HepG2 (cell line): Measurements from ENCODE around the gene SF1. TPM values are rescaled to one million over a fixed set of nuclear protein-coding genes. Genes with fewer than 3 reads are reported as not detected.
A peak's percentile ranks its signal among the peaks of the same experiment; 100 is the strongest.

Source experiments
- ATAC-seq: fragments of 200-7000 bp; cut with Tn5 transposase; 3 replicates; pipeline ENCODE4 v1.9.1; 2020; ENCODE audit warnings: mild to moderate bottlenecking, moderate library complexity
- BruUV-seq: library from RNA; stranded (reverse); fragments of 400-500 nt; replicated peaks from 2 replicates; lab custom pipeline; 2021; lab: Mats Ljungman, UMichigan
- CTCF ChIA-PET: fragments of 300-600 bp; formaldehyde crosslinking; extraction: SDS; loops from one replicate; lab custom pipeline; 2021; ENCODE audit warnings: low total read pairs, inconsistent platforms, low intra/inter-chr PET ratio; lab: Yijun Ruan, JAX
- POLR2A ChIA-PET: fragments of 350-600 bp; sonication (Branson Sonifier 250); formaldehyde crosslinking; loops from one replicate; lab custom pipeline; 2020; ENCODE audit warnings: antibody characterized with exemption, inconsistent platforms; lab: Yijun Ruan, JAX
- DNase-seq: peaks from one replicate; pipeline ENCODE4 v3.0.0-alpha.2; 2015; ENCODE audit warnings: low spot score
- FAIRE-seq: peaks from 3 replicates; lab custom pipeline; 2011; peaks lifted over from hg19 to GRCh38; lab: Jason Lieb, UNC
- H2AFZ ChIP-seq: one replicate; pipeline ENCODE4 v1.6.1; 2011; ENCODE audit warnings: low read length, inconsistent platforms
- H3K27ac ChIP-seq: fragments of 300-600 bp; 3 replicates; pipeline ENCODE4 v1.8.0; 2011; ENCODE audit warnings: mixed run types, mild to moderate bottlenecking, mixed read lengths, low read length, inconsistent platforms; ENCODE audit not compliant: insufficient read depth; ENCODE audit errors: extremely low read length
- H3K27me3 ChIP-seq, 2 experiments: fragments of 200-600 bp in 1 of 2; 2 replicates in 1 of 2; 3 replicates in 1 of 2; pipeline versions ENCODE4 v1.6.0 to v1.8.0; 2011; ENCODE audit warnings: low read length in 2 of 2, mild to moderate bottlenecking in 2 of 2, moderate library complexity in 2 of 2, inconsistent platforms in 1 of 2; ENCODE audit not compliant: insufficient read depth in 2 of 2, control insufficient read depth in 1 of 2
- H3K36me3 ChIP-seq, 2 experiments: fragments of 200-600 bp in 1 of 2; replicated peaks in 1 of 2; 2 replicates in 1 of 2; 3 replicates in 1 of 2; pipeline versions ENCODE4 v1.5.1 to v1.8.0; 2011; ENCODE audit warnings: low read length in 2 of 2, inconsistent platforms in 1 of 2; ENCODE audit not compliant: insufficient read depth in 2 of 2, control insufficient read depth in 1 of 2
- H3K4me1 ChIP-seq: 2 replicates; pipeline ENCODE4 v1.5.1; 2012; ENCODE audit warnings: low read length, inconsistent platforms; ENCODE audit not compliant: insufficient read depth
- H3K4me2 ChIP-seq: 2 replicates; pipeline ENCODE4 v1.6.0; 2011; ENCODE audit warnings: low read depth, low read length, inconsistent platforms
- H3K4me3 ChIP-seq, 3 experiments: fragments of 200-600 bp in 1 of 3; sonication (generic), shearing (Covaris generic) in 1 of 3; replicated peaks in 1 of 3; 2 replicates each; pipeline ENCODE4 v1.5.1; 2011 to 2016; ENCODE audit warnings: low read length in 3 of 3, inconsistent platforms in 2 of 3, low read depth in 2 of 3, mild to moderate bottlenecking in 2 of 3, control low read depth in 1 of 3, mixed read lengths in 1 of 3; ENCODE audit not compliant: insufficient read depth in 1 of 3
- H3K79me2 ChIP-seq: one replicate; pipeline ENCODE4 v1.6.1; 2011; ENCODE audit warnings: low read length, inconsistent platforms; ENCODE audit not compliant: insufficient read depth
- H3K9ac ChIP-seq: 2 replicates; pipeline ENCODE4 v1.6.0; 2011; ENCODE audit warnings: mild to moderate bottlenecking, low read depth, low read length, inconsistent platforms; ENCODE audit not compliant: insufficient read depth
- H3K9me3 ChIP-seq: 2 replicates; pipeline ENCODE4 v1.5.1; 2012; ENCODE audit warnings: mild to moderate bottlenecking, low read length
- H4K20me1 ChIP-seq: 2 replicates; pipeline ENCODE4 v1.6.0; 2011; ENCODE audit warnings: inconsistent platforms, mild to moderate bottlenecking, low read length, moderate library complexity; ENCODE audit not compliant: insufficient read depth
- KAT2B ChIP-seq: fragments of 150-350 bp; IDR thresholded peaks from 2 replicates; pipeline ENCODE4 v1.6.1; 2014; ENCODE audit warnings: low read depth, low read length, borderline replicate concordance
- USF2 ChIP-seq, 2 experiments: sonication (generic) in 1 of 2; formaldehyde crosslinking in 1 of 2; IDR thresholded peaks; 2 replicates each; pipeline versions ENCODE4 v1.5.1 to v1.6.1; 2011 to 2020; ENCODE audit warnings: borderline replicate concordance in 1 of 2, low read depth in 1 of 2, low read length in 1 of 2, mild to moderate bottlenecking in 1 of 2, missing genetic modification reagents in 1 of 2, moderate library complexity in 1 of 2
- ZNF629 ChIP-seq: sonication (generic); formaldehyde crosslinking; conservative IDR thresholded peaks from 2 replicates; pipeline ENCODE4 v1.5.0; 2020; ENCODE audit warnings: missing genetic modification reagents
- ZNF704 ChIP-seq: sonication (generic); formaldehyde crosslinking; IDR thresholded peaks from 2 replicates; pipeline ENCODE4 v1.8.1; 2023; ENCODE audit warnings: mild to moderate bottlenecking, inconsistent platforms, moderate library complexity, missing genetic modification reagents, borderline replicate concordance
- WGBS: methylation state at CpG from one replicate; pipeline ENCODE4 v1.1.6; 2017; ENCODE audit warnings: low lambda C conversion rate; 5-methylcytosine and 5-hydroxymethylcytosine counted together
- in situ Hi-C: cut with HindIII; loops from 2 replicates; pipeline ENCODE4 v1.10.0; 2017; ENCODE audit warnings: low pct_unique_long_range_greater_than_20kb; ENCODE audit not compliant: extremely low pct_ligation_motif_present
- intact Hi-C: fragments of 100-400 bp; cut with micrococcal nuclease; formaldehyde crosslinking; loops from one replicate; pipeline ENCODE4 v1.10.0; 2022; ENCODE audit not compliant: unreplicated experiment
- polyA plus RNA-seq, 8 experiments: library from polyadenylated mRNA; depleted of rRNA in 3 of 8; stranded (reverse) in 7 of 8; unstranded in 1 of 8; fragments of >200 nt; fragmentation: Illumina TruSeq in 4 of 8; extraction: Trizol in 4 of 8; gene quantifications; 2 replicates each; pipeline versions ENCODE4 v1.2.1 to v1.2.3, GENCODE V29; 2011 to 2016; ENCODE audit warnings: low read depth in 4 of 8, missing spikeins in 1 of 8, mixed read lengths in 1 of 8; ENCODE audit not compliant: insufficient read depth in 1 of 8
- total RNA-seq, 5 experiments: library from RNA; depleted of rRNA; stranded (reverse); fragments of >200 nt; fragmentation: Illumina TruSeq; extraction: Trizol; gene quantifications; 2 replicates each; pipeline ENCODE4 v1.2.3, GENCODE V29; 2016; ENCODE audit warnings: low read depth in 1 of 5

The SF1 gene
- total and polyA plus RNA-seq, 2 of the 13 experiments (the other 11 are each of a cell fraction or from before 2014, with no cell fraction given), result 55.5 to 70.4 TPM

GRCh38 chr11:64759131-64759721, 19.1 kb downstream of the SF1 start (continued):
- TF ChIP-seq USF2 (IDR thresholded peaks at IDR 0.05; ENCODE audit: low read depth, low read length) (no peak), USF2 (CRISPR knock-in tag; IDR thresholded peaks at IDR 0.05; ENCODE audit: borderline replicate concordance) (no peak), ZNF704 (no peak)

- POLR2A ChIA-PET, result interaction anchor here (1.3 to 3.3 kb wide), 2 partner anchors 11 to 21 kb away, joined by 3 to 24 read pairs; partner anchors contain the start of gene SF1
- WGBS, result 67% methylated on average over 7 of the region's 15 CpGs
- intact Hi-C loops, result no loop called here
- Histone ChIP-seq H3K9me3 (no peaks in the 10 kb centered on the region), H2AFZ (no peak overlapping the region), H4K20me1 (peaks cover 14% of the 10 kb centered on the region), H3K4me2 (peak overlapping the region; percentile 59; the same call in 1 of the 2 replicates), H3K9ac (no peak overlapping the region), H3K27me3 (peaks cover 3 to 15% of the 10 kb centered on the region in 2 experiments; a peak in 3 of 5 replicates), H3K4me1 (peaks cover 35% of the 10 kb centered on the region)
- peak; percentile 1; the same call in 1 of the 3 replicates for ATAC-seq
- no peak for DNase-seq
- BruUV-seq, result no TSS peak
- CTCF ChIA-PET, result no interaction called here
- FAIRE-seq, result no peak
- TF ChIP-seq ZNF629 (CRISPR knock-in tag), result peak; percentile 71
- no peak for TF ChIP-seq KAT2B
- TF ChIP-seq, all 625 proteins: peak for 1
- H3K79me2 ChIP-seq, result no peaks in the 10 kb centered on the region
- H3K4me3 ChIP-seq, result peak overlapping the region in 1 of 3 experiments; percentile 4; a peak in 2 of 6 replicates
- no peak overlapping the region for H3K27ac ChIP-seq
- H3K36me3 ChIP-seq, result peaks cover 0 to 8% of the 10 kb centered on the region in 2 experiments; a peak in 1 of 5 replicates
- in situ Hi-C loops, result no loop called here
Observed at GRCh38 chr11:64758330-64759079, 19.8 kb downstream of the SF1 start.
